GM21723 (cell line): ENCODE measurements around the gene VPS25.
"Not testable (repeated sequence)": the region's sequence is repeated elsewhere in the genome, so short reads cannot be mapped to it uniquely, and the experiment has no call there.

Experiments
- ATAC-seq: cut with Tn5 transposase; IDR thresholded peaks from one replicate; pipeline ENCODE4 v1.9.1; 2021; ENCODE audit warnings: mild to moderate bottlenecking, moderate library complexity; ENCODE audit not compliant: unreplicated experiment

VPS25 gene

DNA sequence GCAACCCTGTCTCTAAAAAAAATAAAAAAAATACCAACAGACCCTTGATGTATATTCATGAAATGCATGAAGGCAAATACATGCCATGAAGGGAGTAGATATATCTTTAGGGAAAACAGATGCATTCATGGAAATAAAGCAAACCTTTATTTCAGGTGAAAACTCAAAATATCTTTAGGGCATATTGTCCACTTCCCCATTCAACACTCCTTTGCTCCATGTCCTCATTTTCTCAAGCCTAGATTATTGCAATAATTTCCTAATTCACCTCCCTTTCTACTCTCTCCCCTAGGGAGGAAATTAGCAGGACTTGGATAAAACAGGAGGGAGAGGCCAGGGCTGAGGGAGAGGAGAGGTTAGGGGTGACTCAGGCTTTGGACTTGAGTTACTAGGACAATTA, 5.7 kb upstream of the VPS25 start:
- ATAC-seq, result no peak

DNA sequence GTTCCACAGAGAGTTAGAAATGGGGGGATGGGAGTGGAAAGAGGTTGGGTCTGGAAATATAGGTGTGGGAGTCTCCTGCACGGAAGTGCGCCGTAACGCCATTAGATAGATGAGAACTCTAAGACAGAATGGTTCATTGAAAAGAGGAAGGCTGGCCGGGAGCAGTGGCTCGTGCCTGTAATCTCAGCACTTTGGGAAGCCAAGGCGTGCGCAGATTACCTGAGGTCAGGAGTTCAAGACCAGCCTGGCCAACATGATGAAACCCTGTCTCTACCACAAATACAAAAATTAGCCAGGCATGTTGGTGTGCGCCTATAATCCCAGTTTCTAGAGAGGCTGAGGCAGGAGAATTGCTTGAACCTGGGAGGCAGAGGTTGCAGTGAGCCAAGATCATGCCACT, 5.2 kb upstream of the VPS25 start:
- not testable (repeated sequence) for ATAC-seq

- ATAC-seq, result not testable (repeated sequence)
These were observed 3.3 kb upstream of the VPS25 start for GRCh38 chr17:42769964-42770363.

DNA sequence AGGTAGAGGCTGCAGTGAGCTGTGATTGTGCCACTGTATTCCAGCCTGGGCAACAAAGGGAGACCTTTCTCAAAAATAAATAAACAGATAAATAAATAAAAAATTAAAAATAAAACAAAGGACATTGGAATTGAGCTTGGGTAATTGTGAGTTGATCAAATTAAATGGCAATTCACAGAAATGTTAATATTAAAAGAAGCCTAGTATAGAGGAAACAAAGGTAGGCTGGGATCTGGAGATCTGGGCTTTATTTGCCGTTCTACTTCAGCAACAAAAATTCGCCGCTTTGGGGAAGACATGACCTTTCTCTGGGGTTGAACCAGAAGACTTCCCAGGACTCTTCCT, 332 bp upstream of the VPS25 start:
- no peak for ATAC-seq

- ATAC-seq, result no peak
These were observed 957 bp downstream of the VPS25 start for GRCh38 chr17:42774066-42774745.

GRCh38 chr17:42775534-42776098, 2.4 kb downstream of the VPS25 start:
- no peak for ATAC-seq

GRCh38 chr17:42778570-42778969, 5.3 kb downstream of the VPS25 start:
- no peak for ATAC-seq

GRCh38 chr17:42779304-42779935, 6.2 kb downstream of the VPS25 start:
- no peak for ATAC-seq

- ATAC-seq, result no peak
These were observed 6.9 kb downstream of the VPS25 start, which contains the start of gene WNK4 for GRCh38 chr17:42779936-42780850. Gene WNK4 (plus strand): TSS chr17:42780610. CDS start chr17:42780699, 89 bp downstream.

DNA sequence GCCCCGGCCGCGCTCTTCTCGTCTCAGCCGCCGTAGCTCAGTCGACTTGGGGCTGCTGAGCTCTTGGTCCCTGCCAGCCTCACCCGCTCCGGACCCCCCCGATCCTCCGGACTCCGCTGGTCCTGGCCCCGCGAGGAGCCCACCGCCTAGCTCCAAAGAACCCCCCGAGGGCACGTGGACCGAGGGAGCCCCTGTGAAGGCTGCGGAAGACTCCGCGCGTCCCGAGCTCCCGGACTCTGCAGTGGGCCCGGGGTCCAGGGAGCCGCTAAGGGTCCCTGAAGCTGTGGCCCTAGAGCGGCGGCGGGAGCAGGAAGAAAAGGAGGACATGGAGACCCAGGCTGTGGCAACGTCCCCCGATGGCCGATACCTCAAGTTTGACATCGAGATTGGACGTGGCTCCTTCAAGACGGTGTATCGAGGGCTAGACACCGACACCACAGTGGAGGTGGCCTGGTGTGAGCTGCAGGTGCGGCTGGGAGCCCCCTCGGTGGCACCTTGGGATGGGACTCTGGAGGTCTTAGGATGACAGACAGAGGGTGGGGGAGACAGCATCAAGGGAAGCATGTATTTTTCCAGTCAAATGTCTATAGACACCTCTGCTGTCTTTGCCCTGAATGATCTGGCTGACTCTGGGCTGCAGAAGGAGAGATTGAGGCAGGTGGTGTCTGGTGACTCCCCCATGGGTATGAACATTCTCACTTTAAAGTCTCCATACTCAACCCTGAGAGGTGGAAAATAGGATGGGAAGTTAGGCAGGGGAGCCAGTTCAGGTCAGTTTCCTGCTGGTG, 7.8 kb downstream of the VPS25 start:
- ATAC-seq, result no peak

DNA sequence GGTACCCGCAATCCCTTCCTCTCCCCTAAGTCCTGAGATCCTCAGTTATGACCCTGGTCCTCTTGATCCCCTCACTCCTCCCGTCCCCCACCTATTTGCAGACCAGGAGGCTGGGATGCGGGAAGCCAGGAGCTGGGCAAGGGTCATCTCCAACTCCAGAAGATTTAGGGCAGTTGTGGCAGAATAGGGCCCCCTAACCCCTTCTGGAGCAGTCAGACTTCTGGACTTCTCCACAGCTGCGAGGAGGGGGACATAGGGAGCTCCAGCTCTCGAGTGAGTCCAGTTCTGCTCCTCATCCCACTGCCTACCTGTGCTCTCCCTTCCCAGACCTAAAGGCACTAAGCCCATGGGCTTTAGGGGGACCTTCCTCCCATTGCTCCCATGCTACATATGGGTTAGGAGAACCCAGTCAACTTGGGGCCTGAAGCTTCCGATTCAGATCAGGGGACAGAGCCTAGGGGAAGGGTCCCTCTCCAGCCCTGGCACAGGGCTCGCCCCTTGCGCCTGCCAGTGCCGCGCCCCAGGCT, 8.5 kb downstream of the VPS25 start:
- ATAC-seq, result no peak

DNA sequence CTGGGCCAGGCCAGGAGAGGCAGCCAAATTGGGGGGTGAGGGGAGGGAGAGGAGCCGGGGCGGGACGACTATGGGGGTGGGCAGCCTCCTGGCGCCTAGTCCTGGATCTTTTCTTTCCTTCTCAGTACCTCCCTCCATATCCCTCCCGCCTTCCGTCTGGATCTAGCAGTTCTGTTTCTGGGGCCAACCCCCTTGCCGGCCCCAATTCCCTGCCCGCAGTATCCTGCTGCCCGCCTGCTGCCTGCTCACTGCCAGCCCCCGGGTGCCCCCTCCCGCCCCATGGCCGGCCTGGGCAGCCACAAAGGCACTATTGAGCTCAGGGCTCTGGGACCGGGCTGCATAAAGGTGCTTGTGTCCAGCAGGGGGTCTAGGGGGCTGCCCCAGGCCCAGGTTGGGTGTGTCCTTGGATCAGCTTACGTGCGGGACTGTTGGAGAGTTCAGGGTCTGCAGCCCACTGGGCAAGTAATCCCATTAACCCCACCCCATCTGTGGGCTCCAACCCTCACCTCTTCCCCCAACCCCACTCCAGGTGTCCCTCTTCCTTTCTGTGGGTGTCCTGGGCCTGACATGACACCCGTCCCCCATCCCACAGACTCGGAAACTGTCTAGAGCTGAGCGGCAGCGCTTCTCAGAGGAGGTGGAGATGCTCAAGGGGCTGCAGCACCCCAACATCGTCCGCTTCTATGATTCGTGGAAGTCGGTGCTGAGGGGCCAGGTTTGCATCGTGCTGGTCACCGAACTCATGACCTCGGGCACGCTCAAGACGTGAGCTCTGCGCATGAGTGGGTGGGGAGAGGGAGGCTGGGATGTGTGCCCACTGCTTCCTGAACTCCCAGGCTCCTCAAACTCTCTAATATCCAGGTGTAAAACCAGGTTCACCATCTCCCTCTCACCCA, 9.2 kb downstream of the VPS25 start:
- no peak for ATAC-seq

DNA sequence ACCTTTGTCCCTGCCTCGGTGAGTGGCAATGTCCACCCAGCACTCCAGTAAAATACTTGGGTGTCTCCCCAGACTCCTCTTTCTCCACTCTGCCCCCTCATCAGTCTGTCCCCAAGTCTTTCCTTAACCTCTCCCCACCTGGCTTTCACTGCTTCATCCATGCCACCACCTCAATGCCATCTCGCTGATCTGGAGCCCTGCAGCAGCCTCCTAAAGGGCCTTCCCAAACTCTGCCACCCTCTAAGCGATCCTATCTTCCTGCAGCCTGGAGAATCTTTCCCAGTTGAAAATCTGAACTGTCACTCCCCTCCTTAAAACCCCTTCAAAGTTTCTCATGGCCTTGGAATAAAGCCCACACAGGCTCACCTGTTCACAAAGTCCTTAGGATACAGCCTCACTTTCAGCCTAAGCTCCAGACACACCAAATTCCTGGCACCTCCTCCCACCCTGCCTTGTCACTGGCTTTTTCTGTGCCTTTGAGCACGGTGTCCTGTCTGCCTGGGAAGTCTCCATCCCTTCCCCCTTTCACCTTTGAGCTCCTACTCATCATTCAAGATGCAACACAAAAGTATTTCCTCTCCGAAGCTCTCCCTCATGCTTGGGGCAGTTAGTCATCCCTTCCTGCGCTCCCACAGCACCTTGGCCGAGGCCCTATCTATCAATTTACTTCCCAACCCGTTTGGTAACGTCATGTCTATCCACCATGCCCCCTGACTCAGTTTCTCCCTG, 10.0 kb downstream of the VPS25 start:
- no peak for ATAC-seq

GRCh38 chr17:42783791-42784138, 10.5 kb downstream of the VPS25 start:
- no peak for ATAC-seq

DNA sequence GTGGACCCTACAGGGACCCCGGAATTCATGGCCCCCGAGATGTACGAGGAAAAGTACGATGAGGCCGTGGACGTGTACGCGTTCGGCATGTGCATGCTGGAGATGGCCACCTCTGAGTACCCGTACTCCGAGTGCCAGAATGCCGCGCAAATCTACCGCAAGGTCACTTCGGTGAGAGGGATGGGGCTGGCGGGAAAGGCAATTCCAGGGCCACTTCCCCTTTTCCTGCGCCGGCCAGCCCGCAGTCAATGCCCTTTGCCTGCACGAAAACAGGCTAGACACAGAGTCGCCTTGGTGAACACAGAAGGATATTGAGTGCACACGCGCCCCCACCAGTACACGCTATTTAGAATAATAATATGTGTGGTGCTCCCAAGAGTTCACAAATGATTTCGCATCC, 11.2 kb downstream of the VPS25 start:
- no peak for ATAC-seq

DNA sequence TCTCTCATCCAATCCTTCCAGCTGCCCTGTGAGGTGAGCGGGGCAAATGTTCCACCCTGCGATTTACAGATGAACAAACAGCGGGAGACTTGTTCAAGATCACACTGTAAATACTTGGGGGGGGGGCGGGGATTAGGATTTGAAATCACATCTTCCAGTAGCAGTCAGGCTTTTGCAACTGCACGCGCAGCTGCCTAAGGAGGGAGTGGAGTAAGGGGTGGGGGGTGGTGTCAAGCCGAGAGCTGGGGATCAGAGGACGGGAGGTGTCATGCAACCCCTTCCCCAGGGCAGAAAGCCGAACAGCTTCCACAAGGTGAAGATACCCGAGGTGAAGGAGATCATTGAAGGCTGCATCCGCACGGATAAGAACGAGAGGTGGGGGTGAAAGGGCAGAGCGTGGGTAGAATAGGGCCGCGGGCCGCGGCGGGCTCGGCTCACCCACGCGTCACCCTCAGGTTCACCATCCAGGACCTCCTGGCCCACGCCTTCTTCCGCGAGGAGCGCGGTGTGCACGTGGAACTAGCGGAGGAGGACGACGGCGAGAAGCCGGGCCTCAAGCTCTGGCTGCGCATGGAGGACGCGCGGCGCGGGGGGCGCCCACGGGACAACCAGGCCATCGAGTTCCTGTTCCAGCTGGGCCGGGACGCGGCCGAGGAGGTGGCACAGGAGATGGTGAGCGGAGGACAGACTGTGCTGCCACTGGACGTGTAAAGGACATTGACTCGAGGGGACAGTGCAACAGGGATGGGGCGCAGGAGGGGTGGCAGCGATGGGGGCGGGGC, 11.8 kb downstream of the VPS25 start:
- ATAC-seq, result no peak

DNA sequence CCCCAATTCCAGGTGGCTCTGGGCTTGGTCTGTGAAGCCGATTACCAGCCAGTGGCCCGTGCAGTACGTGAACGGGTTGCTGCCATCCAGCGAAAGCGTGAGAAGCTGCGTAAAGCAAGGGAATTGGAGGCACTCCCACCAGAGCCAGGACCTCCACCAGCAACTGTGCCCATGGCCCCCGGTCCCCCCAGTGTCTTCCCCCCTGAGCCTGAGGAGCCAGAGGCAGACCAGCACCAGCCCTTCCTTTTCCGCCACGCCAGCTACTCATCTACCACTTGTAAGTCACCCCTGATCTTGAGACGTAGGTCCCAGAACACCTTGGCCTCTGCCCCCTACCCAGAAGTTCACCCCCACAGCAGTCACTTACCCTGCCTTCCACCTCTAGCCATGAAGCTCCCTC, 14.0 kb downstream of the VPS25 start:
- ATAC-seq, result no peak

DNA sequence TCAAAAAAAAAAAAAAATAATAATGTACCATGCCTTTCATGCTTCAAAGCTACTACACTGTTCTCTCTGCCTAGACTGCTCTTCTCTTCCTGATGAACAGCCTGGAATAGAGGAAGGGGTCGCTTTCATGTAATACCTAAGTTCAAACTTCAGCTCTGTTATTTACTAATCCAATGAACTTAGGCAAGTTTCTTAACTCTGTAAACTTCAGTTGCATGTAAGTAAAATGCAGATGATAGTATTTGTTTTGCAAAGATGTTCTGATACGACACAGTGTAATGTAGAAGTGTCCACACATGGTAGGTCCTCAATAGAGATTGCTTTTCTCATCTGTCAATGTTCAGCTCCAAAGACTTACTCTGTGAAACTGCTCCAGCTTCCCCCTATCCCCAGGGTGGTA, 18.7 kb downstream of the VPS25 start:
- no peak for ATAC-seq
